LoVo (cell line): Measurements from ENCODE around the gene SCYGR4.
A peak's percentile ranks its signal among the peaks of the same experiment; 100 is the strongest.
"Not testable (repeated sequence)": the region's sequence is repeated elsewhere in the genome, so short reads cannot be mapped to it uniquely, and the experiment has no call there.

ENCODE experiments used
- DNase-seq: peaks from one replicate; pipeline ENCODE4 v3.0.0-alpha.2; 2016; ENCODE audit warnings: low spot score

The SCYGR4 gene

GRCh38 chr2:227617316-227618230 is at the start of gene SCYGR4:
Gene SCYGR4 (plus strand): TSS chr2:227617498. CDS start chr2:227617498, 0 bp downstream.
- DNase-seq, result no peak

DNA sequence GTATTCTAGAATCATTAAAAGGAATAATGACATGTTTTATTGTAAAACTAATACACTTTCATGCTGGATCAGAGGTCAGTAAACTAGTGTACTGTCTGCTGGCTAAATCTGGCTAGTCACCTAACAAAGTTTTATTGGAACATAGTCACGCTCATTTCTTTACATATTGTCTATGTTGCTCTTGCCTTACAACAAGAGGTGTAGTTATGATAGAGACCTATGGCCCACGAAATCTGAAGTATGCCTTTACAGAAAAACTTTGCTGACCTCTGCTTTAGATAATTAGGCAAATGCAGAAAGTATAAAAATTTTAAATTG is 48.5 kb upstream of the SCYGR4 start:
- no peak for DNase-seq

DNA sequence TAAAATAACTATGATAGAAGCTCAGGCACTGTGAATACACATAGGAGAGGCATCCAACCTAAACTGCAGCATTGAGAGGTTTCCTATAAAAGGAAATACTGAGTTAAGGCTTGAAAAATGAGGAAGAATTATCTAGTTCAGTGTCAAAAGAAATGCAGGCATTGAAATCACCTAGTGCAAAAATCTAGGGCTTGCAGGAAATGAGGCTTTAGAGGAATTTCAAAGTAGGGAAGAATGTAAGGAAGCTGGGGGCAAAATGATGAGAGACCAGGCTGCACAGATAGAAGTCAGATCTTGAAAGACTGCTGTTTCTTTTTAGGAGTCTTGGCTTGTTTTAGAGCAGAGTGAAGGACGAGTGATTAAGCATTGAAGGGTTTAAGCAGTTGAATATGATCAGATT is 46.7 kb upstream of the SCYGR4 start:
- no peak for DNase-seq

- no peak for DNase-seq
Measured at GRCh38 chr2:227576110-227576509, 41.2 kb upstream of the SCYGR4 start.

GRCh38 chr2:227576812-227577211 is 40.5 kb upstream of the SCYGR4 start:
- DNase-seq, result no peak

DNA sequence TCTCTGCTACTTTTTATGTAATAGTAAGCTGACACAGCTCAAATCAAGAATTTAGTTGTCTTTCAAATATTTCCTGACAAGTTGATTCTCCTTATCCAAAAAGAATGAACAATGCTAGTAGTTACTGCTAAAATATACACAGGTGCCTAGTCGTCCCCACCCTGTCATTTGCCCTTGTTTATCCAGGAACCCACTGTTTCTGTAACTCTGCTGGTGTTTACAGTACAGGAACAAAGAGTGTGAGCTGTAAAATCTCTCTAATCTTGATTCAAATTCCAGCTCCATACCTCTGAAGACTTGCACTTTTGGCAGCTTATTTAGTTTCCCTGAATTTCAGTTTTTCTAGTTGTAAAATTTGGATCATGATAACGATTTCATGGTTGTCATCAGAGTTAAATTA is 39.7 kb upstream of the SCYGR4 start:
- DNase-seq, result no peak

- DNase-seq, result no peak
Measured at GRCh38 chr2:227578642-227579041, 38.7 kb upstream of the SCYGR4 start.

- no peak for DNase-seq
Measured at GRCh38 chr2:227579791-227580190, 37.5 kb upstream of the SCYGR4 start.

- DNase-seq, result no peak
Measured at GRCh38 chr2:227582369-227582768, 34.9 kb upstream of the SCYGR4 start.

- no peak for DNase-seq
Measured at GRCh38 chr2:227592694-227593387, 24.5 kb upstream of the SCYGR4 start.

- DNase-seq, result no peak
Measured at GRCh38 chr2:227595797-227596196, 21.5 kb upstream of the SCYGR4 start.

- DNase-seq, result no peak
Measured at GRCh38 chr2:227597036-227597435, 20.3 kb upstream of the SCYGR4 start.

GRCh38 chr2:227597998-227598397 is 19.3 kb upstream of the SCYGR4 start:
- peak; percentile 47 for DNase-seq

DNA sequence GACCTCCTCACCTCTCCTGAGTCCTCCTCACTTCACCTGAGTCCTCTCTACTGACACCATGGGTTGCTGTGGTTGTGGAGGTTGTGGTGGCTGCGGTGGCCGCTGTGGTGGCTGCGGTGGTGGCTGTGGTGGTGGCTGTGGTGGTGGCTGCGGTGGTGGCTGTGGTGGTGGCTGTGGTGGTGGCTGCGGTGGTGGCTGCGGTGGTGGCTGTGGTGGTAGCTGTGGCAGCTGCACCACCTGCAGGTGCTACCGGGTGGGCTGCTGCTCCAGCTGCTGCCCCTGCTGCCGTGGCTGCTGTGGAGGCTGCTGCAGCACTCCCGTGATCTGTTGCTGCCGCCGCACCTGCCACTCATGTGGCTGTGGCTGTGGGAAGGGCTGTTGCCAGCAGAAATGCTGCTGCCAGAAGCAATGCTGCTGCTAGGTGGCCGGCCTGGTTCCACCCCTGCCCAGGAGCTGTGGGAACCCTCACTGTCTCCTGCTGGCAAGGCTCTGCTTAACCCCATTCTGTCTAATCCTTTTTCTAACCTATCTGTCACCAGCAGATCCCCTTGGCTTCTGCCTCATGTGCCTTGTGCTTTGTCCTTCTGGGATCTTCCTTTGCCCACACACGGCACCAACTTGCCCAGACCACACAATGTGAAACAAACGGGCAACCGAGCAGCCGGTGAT is 18.3 kb upstream of the SCYGR4 start, which contains the start of gene SCYGR2:
TSS of gene SCYGR2 (plus strand) at position 59 of the 669 bp plus-strand sequence. CDS start at position 59, 0 bp downstream.
- DNase-seq, result not testable (repeated sequence)

- DNase-seq, result no peak
Measured at GRCh38 chr2:227602358-227602757, 14.9 kb upstream of the SCYGR4 start.

GRCh38 chr2:227606476-227606875 is 10.8 kb upstream of the SCYGR4 start:
- DNase-seq, result no peak

GRCh38 chr2:227607941-227608340 is 9.4 kb upstream of the SCYGR4 start:
- DNase-seq, result no peak

GRCh38 chr2:227608561-227609338 is 8.5 kb upstream of the SCYGR4 start:
- no peak for DNase-seq

GRCh38 chr2:227610123-227610522 is 7.2 kb upstream of the SCYGR4 start:
- no peak for DNase-seq

DNA sequence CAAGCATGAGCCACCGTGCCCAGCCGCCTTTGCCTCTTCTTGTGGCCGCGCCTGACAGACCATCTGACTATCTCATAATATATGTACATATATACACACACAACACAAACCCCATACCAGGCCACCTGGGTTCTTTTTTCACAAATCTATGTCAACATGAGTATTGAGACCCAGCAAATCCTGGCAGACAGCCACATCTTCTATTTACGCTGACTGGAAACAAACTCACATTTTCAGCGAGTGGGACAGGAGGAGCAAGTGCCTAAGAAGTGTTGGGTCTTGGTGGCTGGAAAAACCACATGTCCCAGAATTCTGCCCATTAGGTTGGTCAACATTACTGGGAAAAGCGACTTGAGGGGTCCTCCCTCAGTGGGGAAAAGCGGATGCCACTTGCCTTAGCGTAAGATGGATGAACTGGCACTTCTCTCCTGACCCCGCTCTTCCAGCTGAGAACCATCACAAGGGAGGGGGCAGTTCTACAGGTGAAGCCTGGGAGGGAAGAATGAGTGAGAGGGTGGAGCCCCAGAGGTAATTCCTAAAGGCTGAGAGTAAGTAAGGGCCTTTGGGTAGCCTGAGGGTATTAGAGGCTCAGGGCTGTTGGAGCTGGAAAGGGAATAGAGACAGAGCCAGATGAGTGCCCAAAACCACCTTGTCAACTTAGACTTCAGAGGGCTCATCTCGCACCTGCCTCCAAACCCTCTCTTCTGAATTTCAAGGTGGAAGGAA is 4.6 kb upstream of the SCYGR4 start:
- DNase-seq, result no peak

- no peak for DNase-seq
Measured at GRCh38 chr2:227613272-227613660, 4.0 kb upstream of the SCYGR4 start.
